KMS-11 (cell line): Measurements from ENCODE around the gene CCDC178.

ENCODE experiments used
- H2AFZ ChIP-seq: fragments of 200-600 bp; sonication (generic); 2 replicates; pipeline ENCODE4 v1.6.1; 2016; ENCODE audit warnings: antibody characterized with exemption, mixed run types, low read depth
- H3K27ac ChIP-seq: fragments of 200-600 bp; sonication (generic); 2 replicates; pipeline ENCODE4 v1.6.1; 2016; ENCODE audit warnings: mild to moderate bottlenecking, mixed run types
- H3K27me3 ChIP-seq: fragments of 200-600 bp; sonication (generic); 2 replicates; pipeline ENCODE4 v1.6.1; 2017; ENCODE audit warnings: mild to moderate bottlenecking, low read depth, mixed run types, moderate library complexity; ENCODE audit not compliant: insufficient read depth
- H3K36me3 ChIP-seq: fragments of 200-600 bp; sonication (generic); 2 replicates; pipeline ENCODE4 v1.6.1; 2017; ENCODE audit warnings: mild to moderate bottlenecking, mixed run types; ENCODE audit not compliant: insufficient read depth
- H3K4me1 ChIP-seq: fragments of 200-600 bp; sonication (generic); 2 replicates; pipeline ENCODE4 v1.6.1; 2016; ENCODE audit warnings: mild to moderate bottlenecking, low read depth, mixed run types; ENCODE audit not compliant: poor library complexity, severe bottlenecking
- H3K4me2 ChIP-seq: fragments of 200-600 bp; sonication (generic); 2 replicates; pipeline ENCODE4 v1.7.0; 2016; ENCODE audit warnings: mild to moderate bottlenecking, mixed run types
- H3K4me3 ChIP-seq: fragments of 200-600 bp; sonication (generic); IDR thresholded peaks from 2 replicates; pipeline ENCODE4 v1.6.1; 2017; ENCODE audit warnings: low read depth, low read length, mixed read lengths; ENCODE audit not compliant: insufficient read depth
- H3K79me2 ChIP-seq: fragments of 200-600 bp; sonication (generic); 2 replicates; pipeline ENCODE4 v1.6.1; 2016; ENCODE audit warnings: low read depth, mixed run types; ENCODE audit not compliant: insufficient read depth
- H3K9ac ChIP-seq: fragments of 200-600 bp; sonication (generic); 2 replicates; pipeline ENCODE4 v1.6.1; 2016; ENCODE audit warnings: mild to moderate bottlenecking, mixed run types
- H4K20me1 ChIP-seq: fragments of 200-600 bp; sonication (generic); 2 replicates; pipeline ENCODE4 v1.6.1; 2016; ENCODE audit warnings: mild to moderate bottlenecking, mixed run types; ENCODE audit not compliant: insufficient read depth
- CTCF ChIP-seq: fragments of 200-600 bp; sonication (generic); conservative IDR thresholded peaks from 2 replicates; pipeline ENCODE4 v1.6.1; 2017; ENCODE audit warnings: low read depth, mild to moderate bottlenecking, antibody characterized with exemption, low read length, moderate library complexity, mixed read lengths

CCDC178 gene

GRCh38 chr18:33304277-33304676, 136.2 kb downstream of the CCDC178 start:
- H4K20me1 ChIP-seq = no peaks in the 10 kb centered on the region
- no peaks in the 10 kb centered on the region for H3K27me3 ChIP-seq
- no peak overlapping the region for H3K4me3 ChIP-seq
- no peaks in the 10 kb centered on the region for H3K36me3 ChIP-seq
- no peak overlapping the region for H3K4me2 ChIP-seq
- H3K27ac ChIP-seq = no peak overlapping the region
- H2AFZ ChIP-seq = no peak overlapping the region
- H3K9ac ChIP-seq = no peak overlapping the region
- no peak for TF ChIP-seq CTCF
- H3K4me1 ChIP-seq = no peaks in the 10 kb centered on the region
- no peaks in the 10 kb centered on the region for H3K79me2 ChIP-seq

- no peak overlapping the region for H3K4me2 ChIP-seq
- H3K27ac ChIP-seq = no peak overlapping the region
- H2AFZ ChIP-seq = no peak overlapping the region
- no peak overlapping the region for H3K9ac ChIP-seq
- H3K4me3 ChIP-seq = no peak overlapping the region
- H3K79me2 ChIP-seq = no peaks in the 10 kb centered on the region
- no peak for TF ChIP-seq CTCF
- H3K27me3 ChIP-seq = no peaks in the 10 kb centered on the region
- no peaks in the 10 kb centered on the region for H3K4me1 ChIP-seq
- H4K20me1 ChIP-seq = no peaks in the 10 kb centered on the region
- no peaks in the 10 kb centered on the region for H3K36me3 ChIP-seq
Observed at GRCh38 chr18:33291539-33291938, 149.0 kb downstream of the CCDC178 start.

- no peaks in the 10 kb centered on the region for H3K27me3 ChIP-seq
- no peak overlapping the region for H3K9ac ChIP-seq
- H3K4me1 ChIP-seq = no peaks in the 10 kb centered on the region
- H3K79me2 ChIP-seq = no peaks in the 10 kb centered on the region
- TF ChIP-seq CTCF = no peak
- no peaks in the 10 kb centered on the region for H3K36me3 ChIP-seq
- H3K27ac ChIP-seq = no peak overlapping the region
- H2AFZ ChIP-seq = no peak overlapping the region
- no peak overlapping the region for H3K4me2 ChIP-seq
- no peak overlapping the region for H3K4me3 ChIP-seq
- H4K20me1 ChIP-seq = no peaks in the 10 kb centered on the region
Observed at GRCh38 chr18:33288082-33288716, 152.3 kb downstream of the CCDC178 start.

GRCh38 chr18:33282709-33283333, 157.7 kb downstream of the CCDC178 start:
- H2AFZ ChIP-seq = no peak overlapping the region
- no peak overlapping the region for H3K4me2 ChIP-seq
- no peak overlapping the region for H3K9ac ChIP-seq
- no peak overlapping the region for H3K4me3 ChIP-seq
- H3K79me2 ChIP-seq = no peaks in the 10 kb centered on the region
- no peak for TF ChIP-seq CTCF
- no peaks in the 10 kb centered on the region for H3K4me1 ChIP-seq
- H3K27ac ChIP-seq = no peak overlapping the region
- no peaks in the 10 kb centered on the region for H4K20me1 ChIP-seq
- H3K27me3 ChIP-seq = no peaks in the 10 kb centered on the region
- no peaks in the 10 kb centered on the region for H3K36me3 ChIP-seq
